ENCODE measurements around the gene UBXN1. TPM values are rescaled to one million over a fixed set of nuclear protein-coding genes. Genes with fewer than 3 reads are reported as not detected.

UBXN1 gene
- total RNA-seq, 1 donor from 2014 or later, result 98.0 TPM

GRCh38 chr11:62645946-62646824, 32.7 kb downstream of the UBXN1 start, which contains the start of gene GANAB:
GANAB (minus strand) TSS chr11:62646613; CDS start chr11:62646599, 14 bp downstream.
- DNase-seq (ENCODE audit: low spot score), result peak; percentile 99

DNA sequence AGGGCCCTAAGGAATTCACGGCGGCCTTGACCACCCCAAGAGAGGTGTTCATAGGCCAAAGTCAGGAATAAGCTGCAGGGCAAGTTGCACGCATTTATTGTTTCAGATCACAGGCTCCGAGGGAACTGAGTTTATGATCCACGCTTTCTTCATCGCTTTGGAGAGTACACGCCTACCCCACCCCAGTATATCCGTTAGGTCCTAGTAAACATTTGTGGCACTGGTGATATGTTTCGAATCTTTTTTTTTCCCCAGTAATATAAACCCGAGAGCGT, 33.3 kb downstream of the UBXN1 start:
- no peak for DNase-seq (ENCODE audit: low spot score)

DNA sequence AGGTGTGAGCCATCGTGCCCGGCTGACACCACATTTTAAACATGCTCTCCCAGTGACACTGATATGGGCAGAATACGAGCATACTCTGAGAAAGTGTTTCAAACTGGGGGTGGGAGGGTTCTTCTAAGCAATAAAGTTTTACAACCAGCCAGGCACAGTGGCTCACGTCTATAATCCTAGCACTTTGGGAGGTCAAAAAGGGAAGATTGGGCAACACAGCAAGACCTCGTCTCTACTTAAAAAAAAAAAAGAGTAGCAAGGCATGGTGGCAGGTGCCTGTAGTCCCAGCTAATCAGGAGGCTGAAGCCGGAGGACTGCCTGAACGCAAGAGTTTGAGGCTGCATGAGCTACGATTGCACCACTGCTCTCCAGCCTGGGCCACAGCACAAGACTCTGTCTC, 34.7 kb downstream of the UBXN1 start:
- no peak for DNase-seq (ENCODE audit: low spot score)

DNA sequence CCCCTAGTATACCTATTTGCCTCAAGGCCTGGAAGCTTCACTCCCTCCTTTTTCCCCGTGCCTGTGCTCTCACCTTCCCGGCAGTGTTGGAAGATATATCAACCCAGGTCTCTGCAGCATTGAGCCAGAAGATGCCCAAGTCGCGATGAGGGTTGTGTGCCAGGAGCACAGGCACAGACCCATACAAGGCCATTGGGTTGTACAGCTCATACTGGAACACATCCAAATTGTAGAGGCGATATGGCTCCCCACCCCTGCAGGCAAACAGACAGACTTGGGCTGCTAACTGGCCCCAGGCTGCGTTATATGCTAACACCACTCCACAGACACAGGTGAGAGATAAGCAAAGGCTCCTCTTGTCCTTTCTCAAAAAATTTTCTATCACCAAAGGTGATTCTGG, 46.4 kb downstream of the UBXN1 start:
- DNase-seq (ENCODE audit: low spot score), result no peak

DNA sequence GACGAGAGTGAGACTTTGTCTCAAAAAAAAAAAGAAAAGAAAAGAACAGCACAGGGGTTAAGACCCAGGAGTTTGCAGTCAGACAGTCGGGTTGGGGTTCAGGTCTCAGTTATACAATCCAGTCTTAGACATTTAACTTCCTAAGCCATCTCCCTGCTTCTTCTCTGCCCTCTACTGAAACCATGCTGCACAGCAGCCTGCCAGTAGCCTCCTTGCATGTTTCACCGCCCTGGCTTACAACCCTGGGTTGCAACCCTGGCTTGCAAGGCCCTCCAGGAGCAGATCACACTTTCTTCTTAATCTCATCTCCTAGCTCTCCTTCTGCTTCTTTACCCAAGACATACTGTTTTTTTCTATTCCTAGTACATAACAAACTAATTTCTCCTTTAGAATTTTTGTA, 51.2 kb downstream of the UBXN1 start:
- DNase-seq (ENCODE audit: low spot score), result no peak

Other genes with a start within 250 kb of the UBXN1 start
- gene AHNAK, start 132.3 kb downstream of the UBXN1 start, total RNA-seq (ENCODE audit: insufficient read depth, low replicate concordance), result 550 TPM
- gene EEF1G, start 105.2 kb downstream of the UBXN1 start, total RNA-seq (ENCODE audit: insufficient read depth, low replicate concordance), result 944 TPM
- gene TUT1, start 87.5 kb downstream of the UBXN1 start, total RNA-seq (ENCODE audit: insufficient read depth, low replicate concordance), result 2.4 TPM
- 58.3 TPM for gene MTA2, start 77.2 kb downstream of the UBXN1 start, total RNA-seq (ENCODE audit: insufficient read depth, low replicate concordance)
- gene EML3, start 66.3 kb downstream of the UBXN1 start, total RNA-seq (ENCODE audit: insufficient read depth, low replicate concordance), result 41.7 TPM
- 8.7 TPM for gene ROM1, start 65.8 kb downstream of the UBXN1 start, total RNA-seq (ENCODE audit: insufficient read depth, low replicate concordance)
- 7.9 TPM for gene B3GAT3, start 57.1 kb downstream of the UBXN1 start, total RNA-seq (ENCODE audit: insufficient read depth, low replicate concordance)
- gene GANAB, start 32.5 kb downstream of the UBXN1 start, total RNA-seq (ENCODE audit: insufficient read depth, low replicate concordance), result 96.8 TPM
- gene INTS5, start 25.8 kb downstream of the UBXN1 start, total RNA-seq (ENCODE audit: insufficient read depth, low replicate concordance), result 11.3 TPM
- 14.2 TPM for gene C11orf98, start 13.9 kb downstream of the UBXN1 start, total RNA-seq (ENCODE audit: insufficient read depth, low replicate concordance)
- 3.1 TPM for gene CSKMT, start 13.8 kb downstream of the UBXN1 start, total RNA-seq (ENCODE audit: insufficient read depth, low replicate concordance)
- gene UQCC3, start 7.4 kb downstream of the UBXN1 start, total RNA-seq (ENCODE audit: insufficient read depth, low replicate concordance), result 2.9 TPM
- 0.72 TPM for gene LBHD1, start 6.8 kb downstream of the UBXN1 start, total RNA-seq (ENCODE audit: insufficient read depth, low replicate concordance)
- gene LRRN4CL, start 10.5 kb upstream of the UBXN1 start, total RNA-seq (ENCODE audit: insufficient read depth, low replicate concordance), result 3.1 TPM
- 6.3 TPM for gene BSCL2, start 28.4 kb upstream of the UBXN1 start, total RNA-seq (ENCODE audit: insufficient read depth, low replicate concordance)
- gene GNG3, start 28.6 kb upstream of the UBXN1 start, total RNA-seq (ENCODE audit: insufficient read depth, low replicate concordance), result not detected
- 13.5 TPM for gene HNRNPUL2, start 48.4 kb upstream of the UBXN1 start, total RNA-seq (ENCODE audit: insufficient read depth, low replicate concordance)
- gene TTC9C, start 49.4 kb upstream of the UBXN1 start, total RNA-seq (ENCODE audit: insufficient read depth, low replicate concordance), result 27.0 TPM
- gene ZBTB3, start 75.1 kb upstream of the UBXN1 start, total RNA-seq (ENCODE audit: insufficient read depth, low replicate concordance), result 6.5 TPM
- gene POLR2G, start 82.5 kb upstream of the UBXN1 start, total RNA-seq (ENCODE audit: insufficient read depth, low replicate concordance), result 24.6 TPM
- 10.1 TPM for gene TAF6L, start 92.3 kb upstream of the UBXN1 start, total RNA-seq (ENCODE audit: insufficient read depth, low replicate concordance)
- gene TMEM179B, start 108.3 kb upstream of the UBXN1 start, total RNA-seq (ENCODE audit: insufficient read depth, low replicate concordance), result 11.1 TPM
- 33.5 TPM for gene TMEM223, start 112.9 kb upstream of the UBXN1 start, total RNA-seq (ENCODE audit: insufficient read depth, low replicate concordance)
- gene NXF1, start 126.4 kb upstream of the UBXN1 start, total RNA-seq (ENCODE audit: insufficient read depth, low replicate concordance), result 22.6 TPM
- gene STX5, start 153.0 kb upstream of the UBXN1 start, total RNA-seq (ENCODE audit: insufficient read depth, low replicate concordance), result 44.3 TPM
- not detected for gene TEX54, start 153.8 kb upstream of the UBXN1 start, total RNA-seq (ENCODE audit: insufficient read depth, low replicate concordance)
- 44.3 TPM for gene WDR74, start 160.5 kb upstream of the UBXN1 start, total RNA-seq (ENCODE audit: insufficient read depth, low replicate concordance)
- gene SLC3A2, start 201.8 kb upstream of the UBXN1 start, total RNA-seq (ENCODE audit: insufficient read depth, low replicate concordance), result 77.0 TPM
- 2.4 TPM for gene CHRM1, start 242.3 kb upstream of the UBXN1 start, total RNA-seq (ENCODE audit: insufficient read depth, low replicate concordance)